ENCODE measurements around the gene TACO1.

Gene TACO1

DNA sequence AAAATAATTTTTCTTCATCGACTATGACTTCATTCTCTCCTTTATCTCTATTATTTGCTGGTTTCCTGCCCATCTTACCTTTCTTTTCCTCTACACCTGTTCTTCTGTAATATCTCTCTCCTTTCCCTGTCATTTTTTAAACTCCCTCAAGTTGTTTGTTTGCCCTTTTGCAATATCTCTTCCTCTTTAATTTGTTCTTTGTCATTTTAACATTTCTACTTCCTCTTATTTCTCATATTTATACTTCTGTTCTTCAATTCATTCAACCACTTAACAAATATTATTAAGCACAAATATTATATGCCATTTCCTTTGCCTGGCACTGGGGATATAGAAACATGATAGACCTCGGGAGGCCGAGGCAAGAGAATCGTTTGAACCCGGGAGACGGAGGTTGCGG is 44.2 kb downstream of the TACO1 start:
- no peak overlapping the region for H3K4me3 ChIP-seq (ENCODE audit: low read depth, low read length)
- DNase-seq (ENCODE audit: low read depth) = no peak
- no peak for TF ChIP-seq CTCF (IDR thresholded peaks at IDR 0.05; ENCODE audit: control insufficient read depth, extremely low read depth, insufficient read depth)

- no peak for DNase-seq (ENCODE audit: low read depth)
Observed at GRCh38 chr17:63645775-63646487, 45.2 kb downstream of the TACO1 start.

GRCh38 chr17:63646488-63646806 is 45.8 kb downstream of the TACO1 start:
- TF ChIP-seq CTCF (IDR thresholded peaks at IDR 0.05; ENCODE audit: control insufficient read depth, extremely low read depth, insufficient read depth) = no peak
- no peak for DNase-seq (ENCODE audit: low read depth)
- no peak overlapping the region for H3K4me3 ChIP-seq (ENCODE audit: low read depth, low read length)

More at GRCh38 chr17:63645775-63646487, 45.2 kb downstream of the TACO1 start:
- no peak overlapping the region for H3K4me3 ChIP-seq (ENCODE audit: low read depth, low read length)
- TF ChIP-seq CTCF (IDR thresholded peaks at IDR 0.05; ENCODE audit: control insufficient read depth, extremely low read depth, insufficient read depth) = no peak

GRCh38 chr17:63647065-63647725 is 46.5 kb downstream of the TACO1 start:
- no peak for TF ChIP-seq CTCF (IDR thresholded peaks at IDR 0.05; ENCODE audit: control insufficient read depth, extremely low read depth, insufficient read depth)
- DNase-seq (ENCODE audit: low read depth) = no peak

GRCh38 chr17:63647936-63648335 is 47.2 kb downstream of the TACO1 start:
- no peak overlapping the region for H3K4me3 ChIP-seq (ENCODE audit: low read depth, low read length)
- DNase-seq (ENCODE audit: low read depth) = no peak
- TF ChIP-seq CTCF (IDR thresholded peaks at IDR 0.05; ENCODE audit: control insufficient read depth, extremely low read depth, insufficient read depth) = no peak

More at GRCh38 chr17:63647065-63647725, 46.5 kb downstream of the TACO1 start:
- no peak overlapping the region for H3K4me3 ChIP-seq (ENCODE audit: low read depth, low read length)

GRCh38 chr17:63649813-63650212 is 49.1 kb downstream of the TACO1 start:
- TF ChIP-seq CTCF (IDR thresholded peaks at IDR 0.05; ENCODE audit: control insufficient read depth, extremely low read depth, insufficient read depth) = no peak
- no peak for DNase-seq (ENCODE audit: low read depth)
- no peak overlapping the region for H3K4me3 ChIP-seq (ENCODE audit: low read depth, low read length)
